HG03175 (cell line): ENCODE data around the gene TNFRSF12A.
A peak's percentile ranks its signal among the peaks of the same experiment; 100 is the strongest.
"Not testable (repeated sequence)": the region's sequence is repeated elsewhere in the genome, so short reads cannot be mapped to it uniquely, and the experiment has no call there.

Experiments
- ATAC-seq: cut with Tn5 transposase; IDR thresholded peaks from one replicate; pipeline ENCODE4 v1.9.1; 2021; ENCODE audit warnings: mild to moderate bottlenecking, moderate library complexity; ENCODE audit not compliant: unreplicated experiment

Gene TNFRSF12A

GRCh38 chr16:3045758-3046640, 25.8 kb downstream of the TNFRSF12A start, which contains the start of gene MMP25:
Gene MMP25 (plus strand): TSS chr16:3046561. CDS start chr16:3046918, 357 bp downstream.
- ATAC-seq = no peak

GRCh38 chr16:3046641-3047386, 26.6 kb downstream of the TNFRSF12A start:
- ATAC-seq = no peak

- ATAC-seq = no peak
Measured at GRCh38 chr16:3047387-3047720, 27.2 kb downstream of the TNFRSF12A start.

- no peak for ATAC-seq
Measured at GRCh38 chr16:3049921-3050481, 29.8 kb downstream of the TNFRSF12A start.

- ATAC-seq = no peak
Measured at GRCh38 chr16:3050487-3050886, 30.3 kb downstream of the TNFRSF12A start.

- ATAC-seq = no peak
Measured at GRCh38 chr16:3051009-3051408, 30.8 kb downstream of the TNFRSF12A start.

- no peak for ATAC-seq
Measured at GRCh38 chr16:3051494-3051893, 31.3 kb downstream of the TNFRSF12A start.

- ATAC-seq = not testable (repeated sequence)
Measured at GRCh38 chr16:3052571-3053329, 32.6 kb downstream of the TNFRSF12A start.

GRCh38 chr16:3053330-3053710, 33.2 kb downstream of the TNFRSF12A start:
- not testable (repeated sequence) for ATAC-seq

GRCh38 chr16:3054965-3055733, 35.0 kb downstream of the TNFRSF12A start:
- no peak for ATAC-seq

- not testable (repeated sequence) for ATAC-seq
Measured at GRCh38 chr16:3055734-3056115, 35.6 kb downstream of the TNFRSF12A start.

- no peak for ATAC-seq
Measured at GRCh38 chr16:3056336-3057180, 36.4 kb downstream of the TNFRSF12A start.

GRCh38 chr16:3057181-3058138, 37.3 kb downstream of the TNFRSF12A start:
- no peak for ATAC-seq

GRCh38 chr16:3058139-3059030, 38.2 kb downstream of the TNFRSF12A start:
- ATAC-seq = peak; percentile 41

- ATAC-seq = peak; percentile 84
Measured at GRCh38 chr16:3059041-3059722, 39.0 kb downstream of the TNFRSF12A start.

- no peak for ATAC-seq
Measured at GRCh38 chr16:3059723-3060242, 39.6 kb downstream of the TNFRSF12A start.
